HG03025 (cell line): ENCODE measurements around the gene HSF2BP.
"Not testable (repeated sequence)": the region's sequence is repeated elsewhere in the genome, so short reads cannot be mapped to it uniquely, and the experiment has no call there.

Experiments
- ATAC-seq: cut with Tn5 transposase; IDR thresholded peaks from one replicate; pipeline ENCODE4 v1.9.1; 2021; ENCODE audit warnings: mild to moderate bottlenecking, moderate library complexity; ENCODE audit not compliant: unreplicated experiment, low FRiP score

HSF2BP gene

DNA sequence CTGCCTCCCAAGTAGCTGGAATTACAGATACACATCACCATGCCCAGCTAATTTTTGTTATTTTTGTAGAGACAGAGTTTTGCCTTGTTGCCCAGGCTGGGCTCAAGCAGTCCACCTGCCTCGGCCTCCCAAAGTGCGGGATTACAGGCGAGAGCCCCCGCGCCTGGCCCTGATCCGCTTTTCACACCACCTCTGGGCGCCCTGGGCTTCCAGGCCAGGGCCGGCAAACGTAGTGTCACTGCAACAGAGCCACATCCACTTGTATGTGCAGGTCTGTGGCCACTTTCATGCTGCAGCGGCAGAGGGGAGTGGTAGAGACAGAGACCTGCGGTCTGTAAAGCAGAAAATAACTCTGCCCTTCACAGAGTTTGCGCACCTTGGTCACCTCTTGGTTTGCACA, 29.6 kb upstream of the HSF2BP start:
- no peak for ATAC-seq

DNA sequence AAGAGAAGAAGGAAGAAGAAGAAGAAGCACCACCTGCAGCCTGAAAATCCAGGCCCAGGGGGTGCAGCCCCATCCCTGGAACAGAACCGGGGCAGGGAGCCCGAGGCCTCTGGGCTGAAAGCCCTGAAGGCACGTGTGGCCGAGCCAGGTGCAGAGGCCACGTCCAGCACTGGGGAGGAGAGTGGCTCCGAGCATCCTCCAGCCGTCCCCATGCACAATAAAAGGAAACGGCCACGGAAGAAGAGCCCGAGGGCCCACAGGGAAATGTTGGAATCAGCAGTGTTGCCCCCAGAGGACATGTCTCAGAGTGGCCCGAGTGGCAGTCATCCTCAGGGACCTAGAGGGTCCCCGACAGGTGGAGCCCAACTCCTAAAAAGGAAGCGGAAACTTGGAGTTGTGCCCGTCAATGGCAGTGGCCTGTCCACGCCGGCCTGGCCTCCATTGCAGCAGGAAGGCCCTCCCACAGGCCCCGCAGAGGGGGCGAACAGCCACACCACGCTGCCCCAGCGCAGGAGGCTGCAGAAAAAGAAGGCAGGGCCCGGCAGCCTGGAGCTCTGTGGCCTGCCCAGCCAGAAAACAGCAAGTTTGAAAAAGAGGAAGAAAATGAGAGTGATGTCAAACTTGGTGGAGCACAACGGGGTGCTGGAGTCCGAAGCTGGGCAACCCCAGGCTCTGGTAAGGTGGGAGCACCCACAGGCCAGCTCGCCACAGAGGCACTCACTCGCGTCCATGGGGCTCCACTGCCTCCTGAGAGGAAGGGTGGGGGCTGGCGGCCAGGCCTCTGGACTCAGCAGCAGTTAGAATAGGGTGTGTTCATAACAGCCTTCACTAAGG, 28.5 kb upstream of the HSF2BP start:
- ATAC-seq, result no peak

DNA sequence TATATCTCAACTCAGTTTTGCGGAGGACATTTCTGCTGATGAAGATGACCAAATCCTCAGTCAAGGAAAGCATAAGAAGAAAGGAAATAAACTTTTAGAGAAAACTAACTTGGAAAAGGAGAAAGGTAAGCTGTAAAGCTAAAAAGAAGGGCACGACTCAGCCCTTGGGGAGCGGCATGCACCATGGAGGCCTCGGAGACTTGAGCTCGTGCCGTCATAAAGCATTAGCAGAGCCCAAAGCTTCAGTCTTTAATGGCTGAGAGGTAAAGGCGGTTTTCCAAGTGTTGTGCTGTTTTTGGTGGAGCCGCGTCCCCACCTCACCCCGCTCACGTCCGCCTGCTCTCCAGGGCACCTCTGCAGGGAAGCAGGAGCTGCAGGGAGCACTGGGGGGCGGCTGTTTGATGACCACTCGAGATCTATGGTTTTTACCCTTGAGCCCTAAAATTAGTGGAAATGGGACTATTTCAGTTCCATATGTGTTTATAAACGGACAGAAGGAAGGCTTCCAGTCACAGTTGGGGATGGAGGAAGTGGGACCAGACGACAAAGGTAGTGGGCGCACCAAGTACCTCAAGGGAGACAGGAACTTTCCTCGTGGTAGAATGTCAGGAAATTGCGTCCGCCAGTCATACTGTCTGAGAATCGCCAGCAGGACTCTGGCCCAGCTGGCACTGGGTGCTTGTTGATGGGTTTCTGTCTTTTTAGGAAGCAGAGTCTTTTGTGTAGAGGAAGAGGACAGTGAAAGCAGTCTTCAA, 27.7 kb upstream of the HSF2BP start:
- no peak for ATAC-seq

DNA sequence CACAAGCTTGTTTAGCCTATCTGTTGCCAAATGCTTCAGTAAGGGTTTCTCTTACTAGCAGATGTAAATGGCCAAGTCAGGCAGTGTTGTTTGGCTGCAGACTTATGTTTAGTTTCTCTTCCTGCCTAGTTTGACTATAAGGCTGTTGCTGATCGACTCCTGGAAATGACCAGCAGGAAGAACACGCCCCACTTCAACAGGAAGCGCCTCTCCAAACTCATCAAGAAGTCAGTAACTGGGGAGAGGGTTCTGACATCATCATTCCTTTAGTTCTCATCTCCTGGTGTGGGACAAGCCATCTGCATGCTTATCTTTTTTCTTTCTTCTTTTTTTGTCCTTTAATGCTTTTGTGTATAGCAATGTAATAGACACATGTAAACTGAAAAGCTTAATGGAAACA, 25.1 kb upstream of the HSF2BP start:
- ATAC-seq, result no peak

DNA sequence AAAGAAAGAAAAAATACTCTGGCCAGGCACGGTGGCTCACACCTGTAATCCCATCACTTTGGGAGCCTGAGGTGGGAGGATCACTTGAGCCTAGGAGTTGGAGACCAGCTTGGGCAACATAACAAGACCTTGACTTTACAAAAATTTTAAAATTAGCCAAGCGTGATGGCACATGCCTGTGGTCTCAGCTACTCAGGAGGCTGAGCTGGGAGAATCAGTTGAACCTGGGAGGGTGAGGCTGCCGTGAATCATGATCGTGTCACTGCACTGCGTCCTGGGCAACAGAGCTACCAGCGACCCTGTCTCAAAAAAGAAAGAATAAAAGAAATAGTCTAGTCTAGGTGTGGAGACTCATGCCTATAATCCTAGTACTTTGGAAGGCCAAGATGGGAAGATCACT, 22.4 kb upstream of the HSF2BP start:
- ATAC-seq, result no peak

DNA sequence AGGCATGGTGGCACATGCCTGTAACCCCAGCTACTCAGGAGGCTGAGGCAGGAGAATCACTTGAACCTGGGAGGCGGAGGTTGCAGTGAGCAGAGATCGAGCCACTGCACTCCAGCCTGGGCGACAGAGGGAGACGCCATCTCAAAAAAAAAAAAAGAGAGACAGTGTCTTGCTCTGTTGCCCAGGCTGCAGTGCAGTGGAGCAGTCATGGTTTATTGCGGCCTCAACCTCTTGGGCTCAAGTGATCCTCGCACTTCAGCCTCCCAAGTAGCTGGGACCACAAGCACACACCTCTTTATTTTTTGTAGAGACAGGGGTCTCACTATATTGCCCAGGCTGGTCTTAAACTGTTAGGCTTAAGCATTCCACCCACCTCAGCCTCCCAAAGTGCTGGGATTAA, 21.1 kb upstream of the HSF2BP start:
- not testable (repeated sequence) for ATAC-seq

DNA sequence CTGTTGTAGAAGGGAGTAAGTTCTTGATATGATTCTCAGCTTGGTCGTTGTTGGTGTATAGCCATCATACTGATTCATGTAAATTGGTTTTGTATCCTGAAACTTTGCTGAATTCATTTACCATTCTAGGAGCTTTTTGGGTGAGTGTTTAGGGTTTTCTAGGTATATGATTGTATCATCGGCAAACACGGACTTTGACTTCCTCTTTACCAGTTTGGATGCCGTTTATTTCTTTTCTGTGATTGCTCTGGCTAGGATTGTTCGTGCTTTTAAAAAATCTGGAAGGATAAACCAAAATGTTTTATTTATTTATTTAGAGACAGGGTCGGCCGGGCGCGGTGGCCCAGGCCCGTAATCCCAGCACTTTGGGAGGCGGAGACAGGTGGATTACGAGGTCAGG, 20.7 kb upstream of the HSF2BP start:
- no peak for ATAC-seq

DNA sequence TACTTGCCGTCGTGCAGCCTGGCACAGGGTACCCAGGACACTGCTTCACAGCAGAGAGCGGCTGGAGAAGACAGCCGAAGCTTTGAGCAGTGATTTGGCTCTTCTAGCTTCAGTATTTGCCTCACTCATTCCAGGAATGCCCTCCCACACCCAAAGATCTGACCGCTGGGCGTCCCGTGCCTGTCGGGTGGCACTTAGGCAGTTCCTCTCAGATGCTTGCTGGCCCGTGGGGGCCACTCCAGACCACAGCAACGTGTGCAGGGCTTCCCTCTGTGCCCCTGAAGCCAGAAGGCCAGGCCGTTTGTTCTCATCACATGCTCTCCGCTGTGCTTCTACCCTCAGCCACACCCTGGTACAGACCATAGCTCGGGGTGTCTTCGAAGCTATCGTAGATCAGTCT, 17.1 kb upstream of the HSF2BP start:
- ATAC-seq, result no peak

DNA sequence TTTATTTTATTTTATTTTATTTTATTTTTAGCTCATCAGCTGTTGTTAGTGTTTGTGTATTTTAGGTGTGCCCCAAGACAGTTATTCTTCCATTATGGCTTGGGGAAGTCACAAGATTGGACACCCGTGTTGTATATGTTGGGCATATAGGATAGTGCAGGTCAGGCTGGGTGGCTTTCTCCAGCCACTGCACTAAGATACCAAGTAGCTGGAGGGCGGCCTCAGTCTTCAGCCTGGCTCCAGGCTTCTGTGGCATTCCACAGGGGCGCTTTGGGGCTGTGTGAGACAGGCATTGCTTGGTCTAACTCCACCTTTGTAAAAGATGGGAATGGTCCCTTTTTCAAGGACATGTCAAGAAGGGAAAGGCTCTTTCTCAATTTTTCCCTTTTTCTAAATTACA, 16.6 kb upstream of the HSF2BP start:
- no peak for ATAC-seq

DNA sequence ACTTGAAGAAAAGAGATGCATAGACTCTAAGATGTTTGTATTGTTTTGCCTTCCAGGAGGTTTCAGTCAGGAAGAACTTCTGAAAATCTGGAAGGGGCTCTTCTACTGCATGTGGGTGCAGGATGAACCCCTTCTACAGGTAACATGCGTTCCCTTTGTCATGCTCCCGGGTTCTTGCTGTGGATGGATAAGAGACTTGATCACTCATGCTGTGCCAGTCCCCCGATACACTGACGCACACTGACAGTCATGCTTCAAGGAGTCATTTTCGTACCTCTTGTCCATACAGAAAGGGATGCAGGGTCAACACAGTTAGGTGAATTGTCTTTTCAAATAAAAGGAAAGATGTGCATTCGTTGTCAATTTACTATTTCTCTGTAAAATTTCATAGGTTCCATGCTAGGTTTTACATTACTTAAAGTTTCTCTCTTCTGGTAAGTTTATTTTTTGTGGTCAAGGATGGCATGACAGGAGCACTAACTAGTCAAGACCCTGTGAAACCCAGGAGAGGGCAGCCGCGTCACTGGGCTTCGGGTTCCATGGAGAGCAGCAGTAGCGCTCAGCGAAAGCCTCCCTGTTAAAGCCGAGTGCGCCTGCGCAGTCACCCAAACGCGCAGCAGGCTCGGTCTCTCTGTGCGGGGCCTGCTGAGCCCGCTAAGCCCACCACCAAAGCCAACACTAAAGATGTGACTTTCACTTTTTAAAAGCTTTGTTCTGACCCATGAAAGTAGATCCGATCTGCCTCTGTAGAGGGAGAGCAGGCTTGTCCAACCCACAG, 10.7 kb upstream of the HSF2BP start:
- ATAC-seq, result no peak

DNA sequence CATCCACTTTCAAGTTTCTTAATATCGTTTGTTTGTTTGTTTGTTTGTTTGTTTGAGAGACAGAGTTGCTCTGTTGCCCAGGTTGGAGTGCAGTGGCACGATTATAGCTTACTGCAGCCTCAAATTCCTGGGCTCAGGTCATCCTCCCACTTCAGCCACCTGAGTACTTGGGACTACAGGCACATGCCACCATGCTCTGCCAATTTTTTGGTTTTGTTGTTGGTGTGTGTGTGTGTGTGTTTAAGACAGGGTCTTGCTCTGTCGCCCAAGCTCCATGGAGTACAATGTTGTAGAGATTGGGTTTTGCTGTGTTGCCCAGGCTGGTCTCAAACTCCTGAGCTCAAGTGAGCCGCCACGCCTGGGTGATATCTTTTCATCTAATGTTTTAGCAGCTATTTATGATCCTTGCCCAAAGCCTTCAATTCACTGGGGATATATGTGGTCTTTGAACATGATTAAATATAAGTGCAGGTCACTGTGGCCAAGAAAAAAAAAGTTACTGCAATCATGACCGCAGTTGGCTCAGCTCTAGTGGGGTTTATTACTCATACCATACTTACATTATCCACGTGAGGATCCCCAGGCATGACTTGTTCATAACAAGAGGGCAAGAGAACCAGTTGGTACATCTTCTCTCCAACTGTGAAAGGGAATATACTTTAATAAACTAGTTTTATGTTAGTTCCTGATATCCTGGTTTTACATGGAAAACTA, 8.1 kb upstream of the HSF2BP start:
- ATAC-seq, result no peak

DNA sequence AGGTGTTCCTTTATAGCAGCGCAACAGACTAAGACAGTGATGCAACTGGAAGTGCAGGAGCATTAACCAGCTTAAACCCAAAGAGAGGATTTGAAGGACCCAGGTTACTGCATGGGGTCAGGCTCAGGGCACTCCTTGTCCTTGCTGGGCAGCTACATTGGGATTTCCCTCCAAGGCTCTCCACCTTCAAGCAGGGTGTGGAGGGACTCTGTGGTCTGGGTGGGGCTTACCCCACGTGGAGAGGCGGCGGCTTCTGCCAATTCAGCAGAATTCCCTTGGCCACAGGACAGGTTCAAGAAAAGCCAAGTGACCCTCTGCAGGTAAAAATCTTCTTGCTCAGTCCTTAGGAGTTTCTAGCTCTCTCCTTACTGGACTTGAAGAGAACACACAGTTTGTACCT, 6.6 kb upstream of the HSF2BP start:
- ATAC-seq, result no peak

DNA sequence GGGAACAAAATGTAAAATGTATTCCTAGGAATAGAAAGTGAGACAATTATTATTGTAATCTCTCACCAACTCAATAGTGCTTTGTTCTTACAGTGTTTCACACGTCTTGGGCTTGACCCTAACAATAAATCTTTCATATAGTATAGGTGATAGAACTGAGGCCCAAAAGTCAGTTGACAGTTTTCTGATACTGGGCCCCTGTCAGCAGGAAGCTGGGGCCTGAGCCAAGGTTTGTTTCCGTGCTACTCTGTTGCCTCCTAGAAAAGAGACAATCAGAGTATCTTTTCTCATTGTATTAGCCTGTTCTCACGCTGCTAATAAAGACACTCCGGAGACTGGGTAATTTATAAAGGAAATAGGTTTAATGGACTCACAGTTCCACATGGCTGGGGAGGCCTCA, 5.1 kb upstream of the HSF2BP start:
- no peak for ATAC-seq

DNA sequence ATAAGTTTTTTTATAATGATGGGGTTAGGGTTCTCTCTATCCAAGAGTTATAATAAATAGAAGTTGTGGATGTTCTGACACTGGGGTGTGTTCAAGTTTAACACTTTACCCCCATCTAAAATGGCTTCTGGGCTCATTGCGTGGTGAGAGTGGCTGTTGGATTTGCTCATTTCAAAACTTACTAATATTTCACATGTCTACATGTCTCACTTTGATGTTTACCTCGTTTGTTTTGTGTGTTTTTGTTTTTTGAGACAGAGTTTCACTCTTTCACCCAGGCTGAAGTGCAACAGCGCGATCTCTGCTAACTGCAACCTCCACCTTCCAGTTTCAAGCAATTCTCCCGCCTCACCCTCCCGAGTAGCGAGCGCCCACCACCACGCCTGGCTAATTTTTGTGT, 3.7 kb upstream of the HSF2BP start:
- ATAC-seq, result no peak

DNA sequence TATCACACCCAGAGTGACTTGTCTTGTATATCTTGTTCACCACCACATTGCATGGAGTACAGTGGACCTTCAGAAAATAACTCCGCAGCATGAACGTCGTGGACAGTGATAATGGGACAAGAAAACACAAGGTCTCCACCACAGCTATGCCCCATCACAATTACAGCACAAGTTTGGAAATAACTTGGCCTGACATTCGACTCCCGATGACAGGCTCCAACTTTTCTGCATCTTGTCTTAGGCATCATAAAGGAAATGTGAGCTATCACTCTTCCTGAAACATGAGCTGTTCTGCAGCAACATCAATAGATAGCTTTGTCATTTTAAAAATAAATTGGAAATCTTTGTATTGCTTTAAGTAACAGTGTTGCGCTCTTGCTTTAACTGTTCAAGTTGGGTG, 3.0 kb upstream of the HSF2BP start:
- ATAC-seq, result no peak

DNA sequence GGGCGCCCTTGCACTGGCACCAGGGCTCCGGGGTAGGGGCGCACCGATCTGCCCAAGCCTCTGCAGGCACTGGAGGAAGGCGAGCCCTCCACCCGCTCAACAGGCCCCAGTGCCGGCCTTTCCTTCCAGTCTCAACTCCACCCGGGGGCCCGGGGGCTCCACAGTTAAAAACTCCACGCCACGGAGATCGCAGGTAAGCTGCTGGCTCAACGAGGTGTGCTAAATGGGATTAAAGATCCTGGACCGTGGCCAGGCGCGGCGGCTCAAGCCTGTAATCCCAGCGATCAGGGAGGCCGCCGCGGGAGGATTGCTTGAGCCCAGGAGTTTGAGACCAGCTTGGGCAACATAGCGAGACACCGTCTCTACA, 536 bp downstream of the HSF2BP start:
- no peak for ATAC-seq

DNA sequence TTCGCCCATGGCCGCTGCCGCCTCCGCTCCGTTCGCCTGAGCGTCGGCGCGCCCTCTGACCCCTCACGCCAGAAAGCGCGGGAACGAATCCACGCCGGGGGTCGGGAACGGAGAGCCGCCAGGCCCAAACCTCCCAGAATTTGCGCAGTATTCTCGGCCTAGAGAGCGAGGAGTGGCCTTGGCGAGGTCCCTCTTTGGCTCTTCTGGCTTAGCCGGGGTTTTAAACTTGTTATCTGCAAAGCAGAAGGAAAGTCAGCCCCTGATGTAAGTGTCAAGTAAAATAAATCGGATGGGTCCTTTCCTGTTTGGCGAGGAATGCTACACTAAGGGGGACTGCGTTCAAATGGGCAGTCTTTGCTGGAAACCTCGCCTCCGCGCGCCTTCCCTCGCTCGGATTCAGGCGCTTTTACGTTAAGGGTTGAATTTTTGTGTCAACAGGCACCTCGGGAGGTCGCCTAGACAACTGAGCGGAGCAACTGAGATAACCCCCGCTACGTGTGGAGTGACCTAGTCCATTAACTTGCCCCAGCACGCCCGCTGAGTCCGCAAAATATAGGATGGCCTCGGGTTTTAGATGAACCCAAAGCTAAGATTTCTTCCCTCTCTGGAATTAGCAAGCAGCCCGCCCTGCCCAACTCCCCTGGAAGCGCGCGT, 1.1 kb downstream of the HSF2BP start:
- ATAC-seq, result no peak

DNA sequence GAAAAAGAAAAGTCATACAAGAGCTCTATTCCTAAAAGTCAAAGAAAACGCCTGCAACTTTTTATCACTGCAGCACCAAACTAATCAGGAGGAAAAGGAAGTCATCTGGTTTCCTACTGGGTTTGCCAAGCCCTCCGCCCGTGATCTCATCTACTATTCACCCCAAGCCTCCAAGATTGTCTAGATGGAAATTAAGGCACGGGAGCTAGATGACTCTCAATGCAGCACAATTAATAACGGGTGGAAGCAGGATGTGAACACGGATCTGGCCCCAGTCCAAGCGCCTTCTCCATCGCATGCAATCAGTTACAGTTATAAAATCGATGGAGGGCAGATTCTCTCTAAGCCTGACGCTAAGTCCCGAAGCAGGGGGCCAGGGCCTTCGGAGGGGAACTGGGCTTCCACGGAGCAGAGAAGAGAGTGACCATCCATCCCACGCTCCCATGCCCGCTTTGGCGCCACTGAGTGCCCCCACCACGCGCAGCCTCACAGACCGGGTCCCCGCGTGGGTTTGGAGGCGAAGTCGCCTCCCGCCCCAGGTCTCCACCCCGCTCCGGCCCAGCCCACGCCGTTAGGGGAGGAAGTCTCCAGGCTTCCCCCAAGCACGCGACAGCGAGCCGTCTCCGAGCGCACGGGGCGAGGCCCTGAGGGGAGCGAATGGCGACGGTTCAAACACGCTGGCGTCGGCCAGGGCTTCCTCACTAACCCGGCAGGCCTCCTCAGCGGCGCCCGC, 1.8 kb downstream of the HSF2BP start:
- no peak for ATAC-seq

DNA sequence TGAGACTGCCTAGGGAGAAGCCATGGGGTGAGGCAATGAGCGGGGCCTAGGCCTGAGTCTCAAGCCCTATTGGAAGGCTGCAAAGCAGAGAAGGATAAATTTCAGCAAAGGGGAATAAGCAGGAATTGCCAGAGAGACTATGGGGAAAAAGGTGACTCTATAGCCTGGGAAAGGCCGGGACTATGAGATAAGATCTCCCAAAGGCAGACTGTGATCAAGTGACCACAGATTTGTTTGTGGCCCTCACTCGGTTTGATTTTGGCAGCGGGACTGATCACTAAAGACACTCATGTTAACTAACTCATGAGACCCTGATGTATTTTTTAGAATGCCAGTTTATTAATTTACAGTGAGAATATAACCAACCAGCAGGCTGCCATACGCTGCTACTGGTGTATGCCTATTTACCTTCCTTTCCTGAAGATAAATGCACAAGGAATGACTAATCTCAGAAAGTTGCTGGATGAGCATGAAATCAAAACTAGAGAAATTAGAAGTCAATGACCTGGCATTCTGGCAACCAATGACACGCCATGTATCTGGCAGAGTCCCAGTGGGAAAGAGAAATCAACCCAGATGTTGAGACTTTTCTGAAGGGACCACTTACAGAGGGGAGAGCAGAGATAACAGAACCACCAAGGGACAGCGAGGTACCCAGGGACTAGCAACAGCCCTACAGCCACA, 4.3 kb downstream of the HSF2BP start:
- no peak for ATAC-seq
